Measurements from ENCODE around the gene DEFB129. TPM values are rescaled to one million over a fixed set of nuclear protein-coding genes. Genes with fewer than 3 reads are reported as not detected.

DEFB129 gene
- total RNA-seq, 1 donor from 2014 or later = not detected

Other genes with a start within 250 kb of the DEFB129 start
- gene DEFB125, start 139.6 kb upstream of the DEFB129 start, total RNA-seq = not detected
- gene DEFB126, start 84.7 kb upstream of the DEFB129 start, total RNA-seq = not detected
- not detected for gene DEFB127, start 69.8 kb upstream of the DEFB129 start, total RNA-seq
- gene DEFB128, start 37.5 kb upstream of the DEFB129 start, total RNA-seq = not detected
- not detected for gene DEFB132, start 30.5 kb downstream of the DEFB129 start, total RNA-seq
- 5.5 TPM for gene C20orf96, start 63.5 kb downstream of the DEFB129 start, total RNA-seq
- gene ZCCHC3, start 70.3 kb downstream of the DEFB129 start, total RNA-seq = 37.3 TPM
- 7.1 TPM for gene SOX12, start 98.3 kb downstream of the DEFB129 start, total RNA-seq
- 6.3 TPM for gene NRSN2, start 119.9 kb downstream of the DEFB129 start, total RNA-seq
- 5.8 TPM for gene TRIB3, start 153.5 kb downstream of the DEFB129 start, total RNA-seq
- 54.1 TPM for gene RBCK1, start 181.0 kb downstream of the DEFB129 start, total RNA-seq
- gene TBC1D20, start 235.3 kb downstream of the DEFB129 start, total RNA-seq = 30.5 TPM